H1 (cell line): ENCODE data around the gene SLC36A2. TPM values are rescaled to one million over a fixed set of nuclear protein-coding genes. Genes with fewer than 3 reads are reported as not detected.

Source experiments
- CTCF ChIA-PET: fragments of 300-600 bp; sonication (Branson Sonifier 250); formaldehyde crosslinking; loops from one replicate; lab custom pipeline; 2021; ENCODE audit not compliant: partially characterized antibody; lab: Charles Lee
- POLR2A ChIA-PET: fragments of 300-600 bp; sonication (Branson Sonifier 250); formaldehyde crosslinking; loops from one replicate; lab custom pipeline; 2021; ENCODE audit warnings: inconsistent platforms; ENCODE audit not compliant: partially characterized antibody; lab: Charles Lee
- DNase-seq, 2 experiments: peaks; one replicate each; pipeline versions ENCODE4 v3.0.0 to v3.0.0-alpha.2; 2010 to 2022; ENCODE audit warnings: low spot score in 2 of 2, low read depth in 1 of 2, mixed read lengths in 1 of 2
- FAIRE-seq: peaks from 2 replicates; lab custom pipeline; 2011; peaks lifted over from hg19 to GRCh38; lab: Jason Lieb, UNC
- H2AFZ ChIP-seq: 2 replicates; pipeline ENCODE4 v1.8.1; 2012; ENCODE audit warnings: low read length, inconsistent platforms
- H2AK5ac ChIP-seq: 2 replicates; pipeline ENCODE4 v1.6.1; 2013; ENCODE audit warnings: low read depth, low read length
- H2BK120ac ChIP-seq: replicated peaks from 2 replicates; pipeline ENCODE3; 2013; ENCODE audit warnings: low read depth, low read length, inconsistent platforms
- H2BK12ac ChIP-seq: 2 replicates; pipeline ENCODE4 v1.6.1; 2013; ENCODE audit warnings: low read depth, low read length
- H2BK15ac ChIP-seq: 2 replicates; pipeline ENCODE4 v1.6.1; 2013; ENCODE audit warnings: low read length
- H2BK20ac ChIP-seq: 2 replicates; pipeline ENCODE4 v1.6.1; 2013; ENCODE audit warnings: low read length
- H2BK5ac ChIP-seq: 2 replicates; pipeline ENCODE4 v1.6.1; 2013; ENCODE audit warnings: low read depth, low read length
- H3K14ac ChIP-seq: 2 replicates; pipeline ENCODE4 v1.6.1; 2013; ENCODE audit warnings: inconsistent platforms; ENCODE audit not compliant: insufficient read length
- H3K18ac ChIP-seq: 2 replicates; pipeline ENCODE4 v1.6.1; 2013; ENCODE audit warnings: low read length; ENCODE audit errors: extremely low read depth
- H3K23ac ChIP-seq: 2 replicates; pipeline ENCODE4 v1.6.1; 2013; ENCODE audit warnings: inconsistent platforms; ENCODE audit not compliant: insufficient read length
- H3K23me2 ChIP-seq: 2 replicates; pipeline ENCODE4 v1.6.1; 2013; ENCODE audit warnings: low read depth, low read length
- H3K27ac ChIP-seq: 2 replicates; pipeline ENCODE4 v1.6.1; 2011; ENCODE audit warnings: low read depth, low read length, inconsistent platforms
- H3K27me3 ChIP-seq, 4 experiments: replicated peaks in 1 of 4; 1 replicate in 1 of 4; 2 replicates in 3 of 4; pipeline versions ENCODE4 v1.6.1 to v1.8.1; 2011 to 2013; ENCODE audit warnings: low read length in 3 of 4, mild to moderate bottlenecking in 3 of 4, inconsistent platforms in 2 of 4, mixed read lengths in 2 of 4, moderate library complexity in 1 of 4; ENCODE audit not compliant: control insufficient read depth in 3 of 4, insufficient read depth in 3 of 4; ENCODE audit errors: extremely low read depth in 1 of 4
- H3K36me3 ChIP-seq, 4 experiments: 2 replicates each; pipeline versions ENCODE4 v1.6.1 to v1.8.1; 2011 to 2013; ENCODE audit warnings: mild to moderate bottlenecking in 4 of 4, low read length in 3 of 4, moderate library complexity in 2 of 4, control low read depth in 1 of 4, inconsistent platforms in 1 of 4; ENCODE audit not compliant: insufficient read depth in 4 of 4, control insufficient read depth in 2 of 4
- H3K4ac ChIP-seq: replicated peaks from 2 replicates; pipeline ENCODE3; 2013; ENCODE audit warnings: low read length, low read depth, mixed read lengths, inconsistent platforms; ENCODE audit not compliant: insufficient read length
- H3K4me1 ChIP-seq, 4 experiments: replicated peaks in 1 of 4; 1 replicate in 1 of 4; 2 replicates in 3 of 4; pipeline versions ENCODE4 v1.6.1 to v1.8.1; 2011 to 2013; ENCODE audit warnings: low read length in 3 of 4, inconsistent platforms in 2 of 4, mixed read lengths in 1 of 4; ENCODE audit not compliant: insufficient read depth in 4 of 4, control insufficient read depth in 3 of 4
- H3K4me2 ChIP-seq, 2 experiments: 2 replicates each; pipeline versions ENCODE4 v1.6.1 to v1.8.1; 2011 to 2013; ENCODE audit warnings: low read depth in 2 of 2, low read length in 2 of 2, control low read depth in 1 of 2, inconsistent platforms in 1 of 2, mild to moderate bottlenecking in 1 of 2; ENCODE audit not compliant: insufficient read depth in 1 of 2
- H3K4me3 ChIP-seq, 4 experiments: fragments of 200-600, 300-600 bp in 1 of 4; sonication (generic), shearing (Covaris generic), sonication (Bioruptor Twin) in 1 of 4; 2 replicates each; pipeline versions ENCODE4 v1.5.1 to v1.8.1; 2011 to 2016; ENCODE audit warnings: low read length in 4 of 4, low read depth in 3 of 4, control low read depth in 2 of 4, inconsistent platforms in 2 of 4, mild to moderate bottlenecking in 2 of 4, mixed read lengths in 1 of 4, moderate library complexity in 1 of 4; ENCODE audit not compliant: insufficient read depth in 2 of 4; ENCODE audit errors: extremely low read depth in 1 of 4
- H3K56ac ChIP-seq: replicated peaks from 2 replicates; pipeline ENCODE3; 2013; ENCODE audit warnings: low read depth, mild to moderate bottlenecking, mixed read lengths, low read length, inconsistent platforms; ENCODE audit not compliant: insufficient read length
- H3K79me1 ChIP-seq: 2 replicates; pipeline ENCODE4 v1.6.1; 2013; ENCODE audit warnings: low read depth, low read length, control low read depth
- H3K79me2 ChIP-seq, 2 experiments: 2 replicates each; pipeline versions ENCODE4 v1.6.1 to v1.8.1; 2012 to 2013; ENCODE audit warnings: low read length in 2 of 2, mild to moderate bottlenecking in 2 of 2, inconsistent platforms in 1 of 2; ENCODE audit not compliant: insufficient read depth in 2 of 2, control insufficient read depth in 1 of 2
- H3K9ac ChIP-seq, 4 experiments: replicated peaks in 1 of 4; 1 replicate in 1 of 4; 2 replicates in 3 of 4; pipeline versions ENCODE4 v1.6.1 to v1.8.1; 2011 to 2013; ENCODE audit warnings: low read depth in 3 of 4, low read length in 3 of 4, control low read depth in 2 of 4, mild to moderate bottlenecking in 2 of 4, moderate library complexity in 2 of 4, inconsistent platforms in 1 of 4; ENCODE audit errors: extremely low read depth in 1 of 4
- H3K9me3 ChIP-seq, 2 experiments: 2 replicates each; pipeline versions ENCODE4 v1.6.1 to v1.8.1; 2012 to 2013; ENCODE audit warnings: mild to moderate bottlenecking in 2 of 2, moderate library complexity in 2 of 2, control low read depth in 1 of 2, inconsistent platforms in 1 of 2, low read depth in 1 of 2, low read length in 1 of 2, mixed read lengths in 1 of 2; ENCODE audit not compliant: insufficient read depth in 2 of 2
- H4K20me1 ChIP-seq, 2 experiments: replicated peaks in 1 of 2; 2 replicates each; pipeline versions ENCODE3 to v1.8.1; 2011 to 2013; ENCODE audit warnings: inconsistent platforms in 2 of 2, low read length in 2 of 2, mild to moderate bottlenecking in 1 of 2; ENCODE audit not compliant: insufficient read depth in 2 of 2, control insufficient read depth in 1 of 2
- H4K5ac ChIP-seq: 2 replicates; pipeline ENCODE4 v1.6.1; 2013; ENCODE audit warnings: low read length, low read depth, mixed read lengths, inconsistent platforms; ENCODE audit not compliant: insufficient read length
- H4K8ac ChIP-seq: 2 replicates; pipeline ENCODE4 v1.8.0; 2013; ENCODE audit warnings: mild to moderate bottlenecking, moderate library complexity, low read length, inconsistent platforms; ENCODE audit not compliant: insufficient read depth; ENCODE audit errors: extremely low read depth
- H4K91ac ChIP-seq: replicated peaks from 2 replicates; pipeline ENCODE3; 2013; ENCODE audit warnings: low read length, mixed read lengths, inconsistent platforms; ENCODE audit not compliant: insufficient read length
- JUN ChIP-seq: IDR thresholded peaks from 2 replicates; pipeline ENCODE4 v1.6.1; 2011; ENCODE audit warnings: low read depth, mild to moderate bottlenecking, improper control_type of control experiment, low read length
- SRF ChIP-seq: IDR thresholded peaks from 2 replicates; pipeline ENCODE4 v1.6.1; 2011; ENCODE audit warnings: mild to moderate bottlenecking, low read depth, low read length, moderate library complexity
- WGBS, 2 experiments: shearing (Covaris generic) in 1 of 2; methylation state at CpG; one replicate each; pipeline versions ENCODE4 v1.1.6 to v1.1.7; 2013 to 2015; ENCODE audit warnings: low lambda C conversion rate in 2 of 2, mixed read lengths in 2 of 2, inconsistent platforms in 1 of 2, low coverage in 1 of 2, missing lambda C conversion rate in 1 of 2; ENCODE audit not compliant: insufficient replicate concordance in 2 of 2, insufficient coverage in 1 of 2, insufficient read length in 1 of 2; ENCODE audit errors: extremely low coverage in 1 of 2, missing lambda C conversion rate in 1 of 2; 5-methylcytosine and 5-hydroxymethylcytosine counted together
- polyA plus RNA-seq, 7 experiments: library from polyadenylated mRNA; depleted of rRNA in 3 of 7; stranded (reverse) in 5 of 7; unstranded in 2 of 7; fragments of >200 nt in 5 of 7; fragments of 200-250 nt in 2 of 7; gene quantifications; 1 replicate in 5 of 7; 2 replicates in 1 of 7; 4 replicates in 1 of 7; pipeline versions ENCODE4 v1.2.1 to v1.2.3, GENCODE V29; 2011 to 2013; ENCODE audit warnings: missing spikeins in 2 of 7, mixed read lengths in 2 of 7
- total RNA-seq: library from RNA; stranded (reverse); fragmentation: NEBNext Ultra II Directional; extraction: Animal tissue kit (Norgen Biotek cat#: 25700); gene quantifications from 2 replicates; pipeline ENCODE4 v1.2.1, GENCODE V29; 2021

SLC36A2 gene
- total and polyA plus RNA-seq, 2 of the 8 experiments (the other 6 are each of a cell fraction or from before 2014, with no cell fraction given), result 0.30 TPM; not detected in 1

GRCh38 chr5:151281001-151281639 lies 66.2 kb downstream of the SLC36A2 start:
- no peak overlapping the region for H4K5ac ChIP-seq
- no peak overlapping the region for H3K56ac ChIP-seq
- no peaks in the 10 kb centered on the region for H3K4me1 ChIP-seq
- H2AFZ ChIP-seq, result no peak overlapping the region
- no peak overlapping the region for H3K4me2 ChIP-seq
- no peaks in the 10 kb centered on the region for H3K79me1 ChIP-seq
- no peak overlapping the region for H3K4me3 ChIP-seq
- no peak overlapping the region for H3K9ac ChIP-seq
- H3K27me3 ChIP-seq, result no peaks in the 10 kb centered on the region
- H3K14ac ChIP-seq, result no peak overlapping the region
- H3K36me3 ChIP-seq, result no peaks in the 10 kb centered on the region
- ChIA-PET POLR2A (interaction anchor here (1.1 kb wide), 1 partner anchor 12 kb away, joined by 4 read pairs; no protein-coding TSS in a partner anchor), CTCF (interaction anchor here (1.1 to 6.1 kb wide), 9 partner anchors 11 to 242 kb away, joined by 3 to 45 read pairs (median 7); no protein-coding TSS in a partner anchor)
- no peak overlapping the region for H2BK15ac ChIP-seq
- DNase-seq (no peak), FAIRE-seq (no peak)
- WGBS, 2 experiments, result 93% methylated on average over 13 of the region's 13 CpGs; no CpG with 5 or more reads in 1 of the 2 experiments
- no peak overlapping the region for H3K4ac ChIP-seq
- no peaks in the 10 kb centered on the region for H4K20me1 ChIP-seq
- H3K23ac ChIP-seq, result no peak overlapping the region
- H2BK20ac ChIP-seq, result no peak overlapping the region
- no peak overlapping the region for H2BK12ac ChIP-seq
- no peak overlapping the region for H3K18ac ChIP-seq
- H3K23me2 ChIP-seq, result no peaks in the 10 kb centered on the region
- no peak overlapping the region for H2AK5ac ChIP-seq
- H3K9me3 ChIP-seq, result no peaks in the 10 kb centered on the region
- H2BK120ac ChIP-seq, result no peak overlapping the region
- H2BK5ac ChIP-seq, result no peak overlapping the region
- H4K91ac ChIP-seq, result no peak overlapping the region
- H3K79me2 ChIP-seq, result no peaks in the 10 kb centered on the region
- 0 out of 2 replicates have a peak overlapping the region, but pooled peaks have one; percentile 65 for H4K8ac ChIP-seq
- no peak overlapping the region for H3K27ac ChIP-seq
- TF ChIP-seq SRF, result no peak
- TF ChIP-seq JUN, result no peak
